DMS 273 treated with DMSO at 0.1 percent for 48 hours (cell line): ENCODE results near the gene CARD8.

Source experiments
- DNase-seq: peaks from one replicate; lab custom pipeline; 2025; lab: John Stamatoyannopoulos, UW

The CARD8 gene

GRCh38 chr19:48206397-48207093 lies 49.2 kb downstream of the CARD8 start:
- no peak for DNase-seq

DNA sequence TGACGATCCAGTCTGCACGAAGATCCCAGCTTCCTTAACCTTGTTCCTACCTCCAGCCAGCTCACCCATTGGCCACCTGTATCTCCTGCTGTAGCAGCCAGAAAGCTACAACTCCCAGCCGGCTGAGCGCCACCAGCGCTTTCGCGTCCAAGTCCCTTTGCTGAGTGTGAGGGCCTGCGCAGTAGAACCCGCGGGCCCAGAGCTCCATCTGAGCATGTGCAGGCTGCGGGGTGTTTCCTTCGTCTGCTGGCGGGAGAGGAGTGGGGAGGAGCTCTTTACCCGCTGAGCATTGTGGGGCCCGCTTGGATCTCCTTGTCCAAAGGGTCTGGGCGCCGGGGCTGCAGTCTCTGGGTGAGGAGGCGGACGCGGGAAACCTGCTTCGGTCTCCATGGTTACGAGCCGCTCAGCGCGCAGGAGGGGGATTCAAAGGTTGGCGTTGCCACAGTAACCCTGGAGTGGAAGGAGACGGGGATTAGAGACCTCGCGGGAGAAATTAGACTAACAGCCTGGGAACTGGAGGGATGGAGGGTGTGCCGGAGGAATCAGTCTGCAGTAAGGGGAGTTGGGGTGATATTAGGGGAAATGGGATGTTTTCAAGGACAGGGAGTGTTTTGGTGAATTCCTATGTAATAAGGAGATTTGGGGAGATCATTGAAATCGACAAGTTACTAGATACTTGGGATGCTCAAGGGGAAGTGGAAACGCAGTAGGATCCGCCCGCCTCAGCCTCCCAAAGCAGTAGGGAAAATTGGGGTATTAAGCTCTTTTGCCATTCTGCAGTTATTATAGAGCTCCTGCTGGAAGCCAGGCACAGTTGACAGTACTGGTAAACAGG lies 51.7 kb downstream of the CARD8 start:
- DNase-seq = peak; percentile 97

DNA sequence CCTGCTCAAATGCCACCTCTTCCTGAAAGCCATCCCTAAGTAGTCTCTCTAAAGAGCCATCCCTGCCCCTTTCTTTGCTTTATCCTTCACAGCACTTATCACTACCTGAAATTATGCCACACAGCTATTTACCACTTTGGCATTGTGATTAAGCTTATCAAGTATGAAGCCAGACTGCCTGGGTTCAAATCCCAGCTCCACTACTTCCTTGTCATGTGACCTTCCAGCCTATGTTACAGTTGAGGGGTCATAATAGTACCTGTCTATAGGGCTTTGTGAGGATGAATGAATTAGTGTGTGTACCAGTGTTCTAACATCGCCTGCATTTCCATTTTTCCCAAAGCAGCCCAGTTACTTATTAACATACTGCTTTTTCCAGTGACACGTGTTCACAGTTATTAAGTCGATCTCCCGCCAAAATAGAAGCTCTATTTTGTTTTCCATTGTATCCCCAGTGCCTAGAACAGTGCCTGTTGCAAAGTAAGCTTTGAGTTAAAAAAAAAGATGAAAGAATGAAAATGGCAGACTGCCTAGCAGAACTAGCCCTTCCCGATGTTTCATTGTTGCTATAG lies 52.4 kb downstream of the CARD8 start:
- no peak for DNase-seq

GRCh38 chr19:48196933-48197665 lies 58.6 kb downstream of the CARD8 start:
- no peak for DNase-seq

GRCh38 chr19:48196321-48196763 lies 59.4 kb downstream of the CARD8 start:
- DNase-seq = no peak

GRCh38 chr19:48194844-48195830 lies 60.6 kb downstream of the CARD8 start:
- no peak for DNase-seq

DNA sequence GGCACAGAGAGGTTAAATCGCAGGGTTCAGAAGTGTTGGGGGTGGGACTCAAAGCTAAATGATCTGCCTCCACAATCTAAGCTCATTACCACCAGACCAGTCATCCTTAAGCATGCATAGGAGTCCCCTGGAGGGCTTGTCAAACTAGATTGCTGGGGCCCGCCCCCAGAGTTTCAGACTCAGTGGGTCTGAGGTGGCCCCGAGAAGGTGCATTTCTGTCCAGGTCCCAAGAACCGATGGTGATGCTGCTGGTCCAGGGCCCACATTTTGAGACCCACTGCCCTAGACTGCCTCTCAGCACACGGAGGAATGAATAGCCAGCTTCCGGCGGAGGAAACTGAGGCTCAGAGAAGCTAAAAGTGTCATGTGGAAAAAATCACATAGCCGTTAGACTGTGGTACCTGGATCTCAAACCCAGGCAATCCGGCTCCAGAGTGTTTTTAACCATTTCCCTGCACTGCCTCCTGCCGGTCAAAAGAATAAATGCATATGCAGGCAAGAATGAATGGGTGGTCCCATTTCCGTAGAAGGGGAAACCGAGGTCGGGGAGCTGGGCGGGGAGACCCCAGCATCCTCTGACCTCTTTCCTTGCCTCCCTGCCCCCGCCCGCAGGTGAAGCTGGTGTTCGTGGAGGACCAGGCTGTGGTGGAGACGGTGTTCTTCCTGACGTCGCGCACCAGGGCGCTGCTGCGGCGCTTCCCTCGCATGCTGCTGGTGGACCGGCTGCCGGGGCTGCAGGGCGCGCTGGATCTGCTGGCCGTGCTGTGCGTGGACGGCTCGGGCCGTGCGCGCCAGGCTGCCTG lies 61.5 kb downstream of the CARD8 start:
- DNase-seq = no peak

DNA sequence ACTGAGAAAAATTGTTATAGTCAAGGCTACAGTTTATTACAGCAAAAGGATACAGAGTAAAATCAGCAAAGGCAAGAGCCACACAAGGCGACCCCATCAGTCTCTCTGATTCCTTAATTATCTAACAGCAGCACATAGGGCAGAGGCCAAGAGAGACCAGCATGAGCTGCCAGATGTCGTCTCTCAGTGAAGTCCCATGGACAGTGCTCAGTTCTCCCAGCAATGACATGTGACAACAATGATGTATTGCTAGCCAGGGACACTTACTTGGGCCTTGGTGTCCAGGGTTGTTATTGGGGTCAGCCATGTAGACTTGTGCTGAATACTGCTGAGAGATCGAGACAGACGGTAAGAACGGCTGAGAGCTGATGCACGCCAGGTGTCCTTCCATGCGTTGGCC lies 63.0 kb downstream of the CARD8 start:
- DNase-seq = no peak

- DNase-seq = no peak
Observed at GRCh38 chr19:48190885-48191284, 64.8 kb downstream of the CARD8 start.

GRCh38 chr19:48190288-48190884 lies 65.3 kb downstream of the CARD8 start:
- peak; percentile 94 for DNase-seq

DNA sequence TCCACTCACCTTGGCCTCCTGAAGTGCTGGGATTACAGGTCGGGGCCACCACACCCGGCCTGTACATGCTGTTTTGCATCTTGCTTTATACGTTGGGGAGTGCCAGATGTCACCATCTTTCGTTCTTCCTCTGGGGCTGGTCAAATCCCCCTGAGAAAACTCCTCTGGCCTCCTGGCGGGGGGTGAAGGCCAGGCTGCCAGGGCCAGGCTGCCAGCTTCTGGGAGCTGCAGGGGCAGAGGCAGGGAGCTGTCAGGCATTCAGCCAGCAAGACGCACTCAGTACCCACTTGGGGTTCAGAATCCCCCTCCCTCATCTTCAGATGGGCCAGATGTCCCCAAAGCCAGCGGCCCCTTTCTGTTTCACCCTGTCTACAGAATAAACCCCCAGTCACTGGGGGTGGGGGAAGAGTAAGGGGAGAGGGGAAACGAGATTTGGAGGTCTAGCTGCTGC lies 69.1 kb downstream of the CARD8 start:
- DNase-seq = peak; percentile 26

DNA sequence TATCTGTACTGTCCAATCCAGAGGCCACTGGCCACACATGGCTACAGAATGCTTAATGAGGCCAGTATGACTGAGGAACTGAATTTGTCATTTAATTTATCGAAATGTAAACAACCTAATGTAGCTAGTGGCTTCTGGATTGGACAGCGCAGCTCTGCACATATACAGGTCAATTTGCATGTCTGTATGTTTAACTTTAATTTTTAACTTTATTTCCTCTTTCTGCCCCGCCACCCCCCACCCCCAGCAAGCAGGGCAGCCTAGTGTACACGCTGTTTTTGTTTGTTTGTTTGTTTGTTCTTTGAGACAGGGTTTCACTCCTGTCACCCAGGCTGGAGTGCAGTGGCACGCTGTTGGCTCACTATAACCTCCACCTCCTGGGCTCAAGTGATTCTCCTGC lies 69.7 kb downstream of the CARD8 start:
- no peak for DNase-seq

DNA sequence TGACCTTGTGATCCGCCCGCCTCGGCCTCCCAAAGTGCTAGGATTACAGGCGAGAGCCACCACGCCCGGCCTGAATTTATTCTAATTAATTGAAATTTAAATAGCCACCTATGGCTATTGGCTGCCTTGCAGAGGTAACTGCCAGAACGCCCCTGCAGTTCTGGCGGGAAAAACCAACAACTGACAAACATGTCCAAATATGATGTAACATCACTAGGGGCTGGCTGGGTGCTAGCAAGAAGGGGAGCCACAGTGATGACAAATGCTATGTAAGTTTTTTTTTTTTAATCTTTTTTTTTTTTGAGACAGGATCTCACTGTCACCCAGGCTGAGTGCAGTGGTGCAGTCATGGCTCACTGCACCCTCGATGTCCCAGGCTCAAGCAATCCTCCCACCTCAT lies 72.4 kb downstream of the CARD8 start:
- no peak for DNase-seq

DNA sequence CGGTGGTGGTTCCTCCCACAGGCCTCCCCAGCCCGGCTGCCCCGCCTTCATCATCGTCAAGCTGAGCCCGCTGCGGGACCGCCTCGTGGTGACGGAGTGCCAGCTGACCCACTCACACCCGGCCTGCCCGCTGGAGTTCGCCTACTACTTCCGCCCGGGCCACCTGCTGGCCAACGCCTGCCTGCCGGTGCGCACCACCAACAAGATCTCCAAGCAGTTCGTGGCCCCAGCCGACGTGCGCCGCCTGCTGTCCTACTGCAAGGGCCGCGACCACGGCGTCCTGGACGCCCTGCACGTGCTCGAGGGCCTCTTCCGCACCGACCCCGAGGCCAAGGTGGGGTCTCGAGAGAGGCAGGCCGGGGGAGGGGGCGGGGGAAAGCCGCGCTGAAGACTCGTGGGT lies 73.3 kb downstream of the CARD8 start:
- DNase-seq = no peak

DNA sequence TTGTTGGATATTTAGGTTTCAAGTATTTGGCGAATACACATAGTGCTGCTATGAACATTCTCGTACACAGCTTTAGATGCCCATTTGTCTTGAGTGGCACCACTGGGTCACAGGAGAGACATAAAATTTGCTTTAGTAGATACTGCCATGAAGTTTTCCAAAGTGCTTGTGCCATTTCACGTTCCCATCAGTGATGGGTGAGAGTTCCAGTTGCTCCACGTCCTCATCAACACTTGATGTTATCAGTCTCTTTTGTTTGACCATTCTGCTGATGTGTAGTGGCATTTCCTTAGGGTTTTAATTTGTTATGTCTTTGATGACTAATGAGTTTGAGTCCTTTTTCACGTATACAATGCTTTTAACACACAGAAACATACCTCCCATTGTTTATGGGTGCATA lies 74.2 kb downstream of the CARD8 start:
- DNase-seq = no peak

DNA sequence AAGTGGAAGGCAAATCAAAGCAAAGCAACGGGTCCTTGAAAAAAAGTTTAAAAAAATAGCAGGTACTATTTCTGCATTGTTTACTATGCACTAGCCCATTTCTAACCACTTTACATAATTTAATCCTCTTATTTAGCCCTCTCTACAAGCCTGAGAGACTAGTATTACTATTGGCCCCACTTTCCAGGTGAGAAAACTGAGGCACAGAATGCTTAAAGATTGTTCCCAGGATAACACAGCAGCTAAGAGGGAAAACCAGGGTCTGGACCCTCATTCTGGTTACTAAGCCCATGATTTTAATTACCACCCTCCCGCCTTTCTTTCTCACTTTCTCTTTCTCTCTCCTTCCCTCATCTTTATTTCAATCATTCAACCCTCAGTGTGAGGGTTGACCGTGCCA lies 79.5 kb downstream of the CARD8 start:
- DNase-seq = no peak

GRCh38 chr19:48175578-48175977 lies 80.1 kb downstream of the CARD8 start:
- DNase-seq = no peak

DNA sequence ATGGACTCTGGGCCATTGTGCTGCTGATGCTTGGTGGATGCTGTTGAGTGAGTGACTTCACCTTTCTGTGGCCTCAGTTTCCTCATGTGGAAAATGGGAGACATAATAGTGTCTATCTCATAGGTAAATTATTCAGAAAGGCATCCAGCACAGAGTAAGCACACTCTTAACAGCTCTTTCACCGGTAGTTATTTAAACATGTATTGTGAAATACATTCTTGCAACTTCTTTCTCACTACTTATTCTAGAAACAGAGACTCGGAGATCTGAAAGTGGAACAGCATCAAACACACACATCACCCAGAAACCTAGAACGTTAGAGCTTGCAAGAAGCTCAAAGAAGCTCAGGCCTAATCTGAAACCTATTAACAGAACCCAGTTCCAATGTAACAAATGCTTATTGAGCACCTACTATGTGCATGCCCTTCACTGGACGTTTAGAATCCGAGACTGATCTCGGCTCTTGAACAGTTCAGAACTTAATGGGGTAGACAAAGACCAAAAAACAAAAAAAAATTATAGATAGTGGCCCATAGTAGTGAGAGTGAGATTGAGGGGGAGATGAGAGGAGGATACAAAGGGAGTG lies 81.2 kb downstream of the CARD8 start:
- no peak for DNase-seq

DNA sequence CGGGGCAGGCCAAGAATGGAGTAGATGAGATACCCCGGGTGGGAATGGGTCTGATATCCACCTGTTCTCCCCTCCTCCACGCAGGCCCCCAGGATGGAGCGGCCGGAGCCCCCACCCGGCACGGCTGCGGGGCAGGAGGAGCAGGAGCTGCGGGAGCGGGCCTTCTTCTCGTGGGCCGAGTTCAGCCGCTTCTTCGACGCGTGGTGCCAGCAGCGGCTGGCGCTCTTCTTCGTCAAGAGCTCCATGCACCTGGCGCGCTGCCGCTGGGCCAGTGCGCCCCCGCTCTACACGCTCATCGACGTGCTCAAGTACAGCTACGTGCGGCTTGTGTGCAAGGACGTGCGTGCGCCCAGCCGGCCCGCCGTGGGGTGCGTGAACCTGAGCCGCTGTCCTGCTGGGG lies 84.0 kb downstream of the CARD8 start:
- no peak for DNase-seq
